Fibroblast of skin of back (primary cell): Measurements from ENCODE around the gene KRT23.
"Not testable (repeated sequence)": the region's sequence is repeated elsewhere in the genome, so short reads cannot be mapped to it uniquely, and the experiment has no call there.

Experiments used
- DNase-seq: peaks from one replicate; pipeline ENCODE4 v3.0.0-alpha.2; 2013

The KRT23 gene

GRCh38 chr17:40950176-40950575 is 12.7 kb upstream of the KRT23 start:
- DNase-seq = no peak

GRCh38 chr17:40949418-40949817 is 12.0 kb upstream of the KRT23 start:
- DNase-seq = no peak

- DNase-seq = no peak
Observed at GRCh38 chr17:40947929-40948328, 10.5 kb upstream of the KRT23 start.

- no peak for DNase-seq
Observed at GRCh38 chr17:40945414-40945813, 8.0 kb upstream of the KRT23 start.

- no peak for DNase-seq
Observed at GRCh38 chr17:40944531-40944930, 7.1 kb upstream of the KRT23 start.

- DNase-seq = no peak
Observed at GRCh38 chr17:40942553-40942952, 5.1 kb upstream of the KRT23 start.

GRCh38 chr17:40940266-40940665 is 2.8 kb upstream of the KRT23 start:
- no peak for DNase-seq

- no peak for DNase-seq
Observed at GRCh38 chr17:40938981-40939380, 1.5 kb upstream of the KRT23 start.

GRCh38 chr17:40936976-40937375 is 470 bp downstream of the KRT23 start:
- DNase-seq = no peak

- DNase-seq = no peak
Observed at GRCh38 chr17:40936437-40936971, 942 bp downstream of the KRT23 start.

GRCh38 chr17:40935624-40936023 is 1.8 kb downstream of the KRT23 start:
- no peak for DNase-seq

GRCh38 chr17:40932608-40933007 is 4.8 kb downstream of the KRT23 start:
- DNase-seq = no peak

- DNase-seq = no peak
Observed at GRCh38 chr17:40931311-40931710, 6.1 kb downstream of the KRT23 start.

GRCh38 chr17:40926341-40926740 is 11.1 kb downstream of the KRT23 start:
- DNase-seq = no peak

- peak; percentile 88 for DNase-seq
Observed at GRCh38 chr17:40922239-40922638, 15.2 kb downstream of the KRT23 start.

GRCh38 chr17:40921026-40921425 is 16.4 kb downstream of the KRT23 start:
- no peak for DNase-seq

- not testable (repeated sequence) for DNase-seq
Observed at GRCh38 chr17:40917116-40917515, 20.3 kb downstream of the KRT23 start.

GRCh38 chr17:40916366-40916765 is 21.1 kb downstream of the KRT23 start:
- DNase-seq = peak; percentile 15

GRCh38 chr17:40915721-40916256 is 21.7 kb downstream of the KRT23 start:
- DNase-seq = peak; percentile 83

GRCh38 chr17:40915199-40915661 is 22.2 kb downstream of the KRT23 start:
- DNase-seq = peak; percentile 96

GRCh38 chr17:40914075-40914855 is 23.2 kb downstream of the KRT23 start:
- DNase-seq = peak; percentile 83

- no peak for DNase-seq
Observed at GRCh38 chr17:40912486-40913210, 24.8 kb downstream of the KRT23 start.

GRCh38 chr17:40910441-40910841 is 27.0 kb downstream of the KRT23 start:
- DNase-seq = peak; percentile 85
